MM.1S (cell line): Measurements from ENCODE around the gene BANP.

Experiments used
- EZH2 ChIP-seq: fragments of 300-600 bp; sonication (generic); optimal IDR thresholded peaks from 2 replicates; pipeline ENCODE3; 2017; ENCODE audit warnings: low read depth, mild to moderate bottlenecking, antibody characterized with exemption, low read length, mixed read lengths
- TF ChIP-seq, protein P1 (sequence below): fragments of 300-600 bp; sonication (generic); IDR thresholded peaks from 2 replicates; pipeline ENCODE4 v1.5.1; 2016; ENCODE audit warnings: antibody characterized with exemption, low read length, mixed read lengths

DNA sequence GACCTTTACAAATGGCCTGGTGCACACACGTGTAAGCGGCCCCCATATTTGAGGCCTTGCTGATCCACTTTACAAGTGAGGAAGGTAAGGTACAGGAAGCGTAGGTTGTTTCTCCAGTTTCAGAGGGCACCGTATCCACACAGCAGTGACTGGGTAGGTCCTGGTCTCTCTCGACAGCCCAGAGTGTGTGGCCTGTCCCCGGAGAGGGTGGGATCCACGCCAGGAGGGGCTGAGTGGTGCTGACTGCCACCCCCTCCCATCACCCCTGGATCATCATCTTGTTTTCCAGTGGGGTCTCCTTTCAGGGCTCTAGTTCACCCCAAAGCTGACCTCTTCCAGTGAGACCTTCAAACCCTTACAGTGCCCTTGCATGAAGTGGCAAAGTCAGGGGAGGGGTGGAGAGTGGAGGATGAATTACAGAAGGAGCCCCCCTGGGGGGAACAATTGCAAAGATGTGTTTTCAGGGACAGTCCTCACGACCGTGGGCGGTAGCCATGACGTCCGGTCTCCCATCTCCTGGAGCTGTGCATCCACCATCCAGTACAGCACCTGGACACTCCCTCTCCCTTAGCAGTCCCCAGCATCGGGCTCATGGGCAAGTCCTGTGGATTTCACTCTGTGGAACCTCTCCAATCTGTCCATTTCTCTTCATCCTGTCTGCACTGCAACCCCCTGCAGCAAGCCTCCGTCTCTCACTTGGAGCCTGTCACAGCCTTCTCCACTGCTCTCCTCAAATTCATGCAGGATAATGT lies 4.5 kb upstream of the BANP start:
- TF ChIP-seq, protein P1, sequence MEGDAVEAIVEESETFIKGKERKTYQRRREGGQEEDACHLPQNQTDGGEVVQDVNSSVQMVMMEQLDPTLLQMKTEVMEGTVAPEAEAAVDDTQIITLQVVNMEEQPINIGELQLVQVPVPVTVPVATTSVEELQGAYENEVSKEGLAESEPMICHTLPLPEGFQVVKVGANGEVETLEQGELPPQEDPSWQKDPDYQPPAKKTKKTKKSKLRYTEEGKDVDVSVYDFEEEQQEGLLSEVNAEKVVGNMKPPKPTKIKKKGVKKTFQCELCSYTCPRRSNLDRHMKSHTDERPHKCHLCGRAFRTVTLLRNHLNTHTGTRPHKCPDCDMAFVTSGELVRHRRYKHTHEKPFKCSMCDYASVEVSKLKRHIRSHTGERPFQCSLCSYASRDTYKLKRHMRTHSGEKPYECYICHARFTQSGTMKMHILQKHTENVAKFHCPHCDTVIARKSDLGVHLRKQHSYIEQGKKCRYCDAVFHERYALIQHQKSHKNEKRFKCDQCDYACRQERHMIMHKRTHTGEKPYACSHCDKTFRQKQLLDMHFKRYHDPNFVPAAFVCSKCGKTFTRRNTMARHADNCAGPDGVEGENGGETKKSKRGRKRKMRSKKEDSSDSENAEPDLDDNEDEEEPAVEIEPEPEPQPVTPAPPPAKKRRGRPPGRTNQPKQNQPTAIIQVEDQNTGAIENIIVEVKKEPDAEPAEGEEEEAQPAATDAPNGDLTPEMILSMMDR, result no peak
- no peak for TF ChIP-seq EZH2
